DND-41 (cell line): ENCODE data around the gene TEAD1.

ENCODE experiments used
- CTCF ChIP-seq: IDR thresholded peaks from 2 replicates; pipeline ENCODE4 v1.5.1; 2012; ENCODE audit warnings: borderline replicate concordance, low read length, moderate library complexity, mild to moderate bottlenecking; ENCODE audit not compliant: poor library complexity, severe bottlenecking; ENCODE audit errors: extremely low read depth
- EZH2 ChIP-seq: IDR thresholded peaks from 3 replicates; pipeline ENCODE4 v1.6.1; 2012; ENCODE audit warnings: borderline replicate concordance, low read depth, mild to moderate bottlenecking, moderate library complexity, low read length, inconsistent platforms; ENCODE audit not compliant: severe bottlenecking

GRCh38 chr11:12848413-12848812, 174.2 kb downstream of the TEAD1 start:
- no peak for TF ChIP-seq CTCF
- no peak for TF ChIP-seq EZH2
